ENCODE data around the gene MAD1L1.

Gene MAD1L1

GRCh38 chr7:2068693-2069471 is 163.9 kb downstream of the MAD1L1 start:
- TF ChIP-seq GATA3 (IDR thresholded peaks at IDR 0.05; ENCODE audit: low read depth, low read length) (no peak), GATA2 (IDR thresholded peaks at IDR 0.05; ENCODE audit: low read depth, low read length) (no peak)

- TF ChIP-seq GATA3 (IDR thresholded peaks at IDR 0.05; ENCODE audit: low read depth, low read length) = no peak
Observed at GRCh38 chr7:2066251-2066919, 166.4 kb downstream of the MAD1L1 start.

- TF ChIP-seq GATA2 (IDR thresholded peaks at IDR 0.05; ENCODE audit: low read depth, low read length) = no peak
- TF ChIP-seq GATA3 (IDR thresholded peaks at IDR 0.05; ENCODE audit: low read depth, low read length) = no peak
Observed at GRCh38 chr7:2065528-2065927, 167.2 kb downstream of the MAD1L1 start.

- TF ChIP-seq GATA3 (IDR thresholded peaks at IDR 0.05; ENCODE audit: low read depth, low read length) (no peak), GATA2 (IDR thresholded peaks at IDR 0.05; ENCODE audit: low read depth, low read length) (no peak)
Observed at GRCh38 chr7:2063563-2064260, 169.0 kb downstream of the MAD1L1 start.

- TF ChIP-seq GATA2 (IDR thresholded peaks at IDR 0.05; ENCODE audit: low read depth, low read length) (no peak), GATA3 (IDR thresholded peaks at IDR 0.05; ENCODE audit: low read depth, low read length) (no peak)
Observed at GRCh38 chr7:2062648-2063047, 170.1 kb downstream of the MAD1L1 start.

GRCh38 chr7:2060701-2061100 is 172.0 kb downstream of the MAD1L1 start:
- TF ChIP-seq GATA3 (IDR thresholded peaks at IDR 0.05; ENCODE audit: low read depth, low read length) (no peak), GATA2 (IDR thresholded peaks at IDR 0.05; ENCODE audit: low read depth, low read length) (no peak)

GRCh38 chr7:2059964-2060700 is 172.6 kb downstream of the MAD1L1 start:
- TF ChIP-seq GATA2 (IDR thresholded peaks at IDR 0.05; ENCODE audit: low read depth, low read length) (peak; percentile 33; the same call in 1 of the 2 replicates), GATA3 (IDR thresholded peaks at IDR 0.05; ENCODE audit: low read depth, low read length) (no peak)

GRCh38 chr7:2055956-2056355 is 176.8 kb downstream of the MAD1L1 start:
- TF ChIP-seq GATA2 (IDR thresholded peaks at IDR 0.05; ENCODE audit: low read depth, low read length) (no peak), GATA3 (IDR thresholded peaks at IDR 0.05; ENCODE audit: low read depth, low read length) (no peak)

GRCh38 chr7:2054927-2055326 is 177.8 kb downstream of the MAD1L1 start:
- TF ChIP-seq GATA2 (IDR thresholded peaks at IDR 0.05; ENCODE audit: low read depth, low read length) (no peak), GATA3 (IDR thresholded peaks at IDR 0.05; ENCODE audit: low read depth, low read length) (no peak)

- no peak for TF ChIP-seq GATA3 (IDR thresholded peaks at IDR 0.05; ENCODE audit: low read depth, low read length)
- TF ChIP-seq GATA2 (IDR thresholded peaks at IDR 0.05; ENCODE audit: low read depth, low read length) = no peak
Observed at GRCh38 chr7:2053395-2053794, 179.3 kb downstream of the MAD1L1 start.

- TF ChIP-seq GATA3 (IDR thresholded peaks at IDR 0.05; ENCODE audit: low read depth, low read length) (no peak), GATA2 (IDR thresholded peaks at IDR 0.05; ENCODE audit: low read depth, low read length) (no peak)
Observed at GRCh38 chr7:2052657-2053048, 180.1 kb downstream of the MAD1L1 start.

GRCh38 chr7:2051707-2052656 is 180.8 kb downstream of the MAD1L1 start:
- no peak for TF ChIP-seq GATA2 (IDR thresholded peaks at IDR 0.05; ENCODE audit: low read depth, low read length)
- no peak for TF ChIP-seq GATA3 (IDR thresholded peaks at IDR 0.05; ENCODE audit: low read depth, low read length)

- TF ChIP-seq GATA2 (IDR thresholded peaks at IDR 0.05; ENCODE audit: low read depth, low read length) (no peak), GATA3 (IDR thresholded peaks at IDR 0.05; ENCODE audit: low read depth, low read length) (no peak)
Observed at GRCh38 chr7:2050511-2050866, 182.3 kb downstream of the MAD1L1 start.
